IPS DF 4.7 (cell line): ENCODE measurements around the gene PPEF2.
"Not testable (repeated sequence)": the region's sequence is repeated elsewhere in the genome, so short reads cannot be mapped to it uniquely, and the experiment has no call there.

Experiments used
- DNase-seq: peaks from one replicate; pipeline ENCODE4 v3.0.0-alpha.2; 2013; ENCODE audit warnings: low spot score; ENCODE audit errors: extremely low read depth

PPEF2 gene

GRCh38 chr4:75902352-75902751 is at the start of gene PPEF2:
Gene PPEF2, minus strand, starts transcription at chr4:75902452. Its CDS starts 6,127 bp downstream, at chr4:75896325.
- DNase-seq, result no peak

- DNase-seq, result no peak
Measured at GRCh38 chr4:75950213-75950815, 48.1 kb upstream of the PPEF2 start.

- no peak for DNase-seq
Measured at GRCh38 chr4:75948822-75949444, 46.7 kb upstream of the PPEF2 start.

- DNase-seq, result no peak
Measured at GRCh38 chr4:75940692-75941253, 38.5 kb upstream of the PPEF2 start, which contains the start of gene NAAA. Gene NAAA, minus strand, starts transcription at chr4:75941013. Its CDS starts 64 bp downstream, at chr4:75940949.

- DNase-seq, result no peak
Measured at GRCh38 chr4:75939890-75940691, 37.8 kb upstream of the PPEF2 start.

- DNase-seq, result no peak
Measured at GRCh38 chr4:75935628-75936027, 33.4 kb upstream of the PPEF2 start.

GRCh38 chr4:75930152-75930551 is 27.9 kb upstream of the PPEF2 start:
- no peak for DNase-seq

GRCh38 chr4:75924916-75925315 is 22.7 kb upstream of the PPEF2 start:
- not testable (repeated sequence) for DNase-seq

GRCh38 chr4:75924309-75924827 is 22.1 kb upstream of the PPEF2 start:
- DNase-seq, result no peak

- no peak for DNase-seq
Measured at GRCh38 chr4:75922588-75922987, 20.3 kb upstream of the PPEF2 start.

- no peak for DNase-seq
Measured at GRCh38 chr4:75921910-75922309, 19.7 kb upstream of the PPEF2 start.

- DNase-seq, result no peak
Measured at GRCh38 chr4:75920327-75920726, 18.1 kb upstream of the PPEF2 start.

GRCh38 chr4:75919920-75920319 is 17.7 kb upstream of the PPEF2 start:
- no peak for DNase-seq

GRCh38 chr4:75916091-75916661 is 13.9 kb upstream of the PPEF2 start:
- DNase-seq, result no peak

GRCh38 chr4:75912968-75913367 is 10.7 kb upstream of the PPEF2 start:
- no peak for DNase-seq

- not testable (repeated sequence) for DNase-seq
Measured at GRCh38 chr4:75910831-75911230, 8.6 kb upstream of the PPEF2 start.

GRCh38 chr4:75909405-75909804 is 7.2 kb upstream of the PPEF2 start:
- no peak for DNase-seq

GRCh38 chr4:75908555-75908954 is 6.3 kb upstream of the PPEF2 start:
- no peak for DNase-seq

- DNase-seq, result no peak
Measured at GRCh38 chr4:75907966-75908365, 5.7 kb upstream of the PPEF2 start.

GRCh38 chr4:75904076-75904475 is 1.8 kb upstream of the PPEF2 start:
- no peak for DNase-seq

- DNase-seq, result no peak
Measured at GRCh38 chr4:75898536-75898935, 3.7 kb downstream of the PPEF2 start.
